DND-41 (cell line): ENCODE measurements around the gene APOL6.

Experiments used
- CTCF ChIP-seq: IDR thresholded peaks from 2 replicates; pipeline ENCODE4 v1.5.1; 2012; ENCODE audit warnings: borderline replicate concordance, low read length, moderate library complexity, mild to moderate bottlenecking; ENCODE audit not compliant: poor library complexity, severe bottlenecking; ENCODE audit errors: extremely low read depth
- EZH2 ChIP-seq: IDR thresholded peaks from 3 replicates; pipeline ENCODE4 v1.6.1; 2012; ENCODE audit warnings: borderline replicate concordance, low read depth, mild to moderate bottlenecking, moderate library complexity, low read length, inconsistent platforms; ENCODE audit not compliant: severe bottlenecking

- TF ChIP-seq CTCF (no peak), EZH2 (no peak)
These were observed 4.3 kb upstream of the APOL6 start for GRCh38 chr22:35643991-35644390.
